RWPE2 (cell line): ENCODE data around the gene API5.

Experiments
- ATAC-seq: fragments of 200-7000 bp; cut with Tn5 transposase; 3 replicates; pipeline ENCODE4 v1.9.1; 2021; ENCODE audit warnings: low read depth
- DNase-seq: peaks from one replicate; pipeline ENCODE4 v3.0.0-alpha.2; 2020; ENCODE audit warnings: low spot score
- H3K27ac ChIP-seq: fragments of 450-650 bp; 2 replicates; pipeline ENCODE4 v1.5.1; 2017; ENCODE audit warnings: mild to moderate bottlenecking; ENCODE audit not compliant: poor library complexity, severe bottlenecking
- H3K27me3 ChIP-seq: fragments of 250-450 bp; sonication (Bioruptor Pico); 2 replicates; pipeline ENCODE4 v1.5.1; 2021; ENCODE audit warnings: mild to moderate bottlenecking, moderate library complexity; ENCODE audit not compliant: insufficient read depth, poor library complexity, severe bottlenecking
- H3K36me3 ChIP-seq: fragments of 250-450 bp; sonication (Bioruptor Pico); 2 replicates; pipeline ENCODE4 v1.5.1; 2020; ENCODE audit warnings: low read depth, mild to moderate bottlenecking, moderate library complexity
- H3K4me1 ChIP-seq: fragments of 250-450 bp; sonication (Bioruptor Pico); 2 replicates; pipeline ENCODE4 v1.5.1; 2021; ENCODE audit warnings: mild to moderate bottlenecking, moderate library complexity; ENCODE audit not compliant: insufficient read depth, poor library complexity, severe bottlenecking
- H3K4me3 ChIP-seq: fragments of 250-450 bp; sonication (Bioruptor Pico); 2 replicates; pipeline ENCODE4 v1.5.1; 2021; ENCODE audit warnings: mild to moderate bottlenecking, moderate library complexity; ENCODE audit not compliant: severe bottlenecking
- H3K9me3 ChIP-seq: fragments of 250-450 bp; sonication (Bioruptor Pico); 2 replicates; pipeline ENCODE4 v1.5.1; 2021; ENCODE audit warnings: mild to moderate bottlenecking, moderate library complexity; ENCODE audit not compliant: severe bottlenecking
- CTCF ChIP-seq: fragments of 450-650 bp; IDR thresholded peaks from one replicate; pipeline ENCODE4 v1.5.1; 2017; ENCODE audit warnings: mild to moderate bottlenecking, moderate library complexity; ENCODE audit not compliant: poor library complexity, severe bottlenecking

The API5 gene

GRCh38 chr11:43270468-43270867 lies 41.3 kb upstream of the API5 start:
- ATAC-seq (no peak), DNase-seq (no peak)
- no peak for TF ChIP-seq CTCF
- Histone ChIP-seq H3K27ac (no peak overlapping the region), H3K36me3 (no peaks in the 10 kb centered on the region), H3K27me3 (no peaks in the 10 kb centered on the region), H3K9me3 (no peaks in the 10 kb centered on the region), H3K4me1 (no peaks in the 10 kb centered on the region), H3K4me3 (no peak overlapping the region)

- DNase-seq (no peak), ATAC-seq (peak; percentile 75)
- Histone ChIP-seq H3K36me3 (no peaks in the 10 kb centered on the region), H3K4me1 (no peaks in the 10 kb centered on the region), H3K27me3 (no peaks in the 10 kb centered on the region), H3K9me3 (no peaks in the 10 kb centered on the region), H3K27ac (no peak overlapping the region), H3K4me3 (no peak overlapping the region)
- peak; percentile 54 for TF ChIP-seq CTCF
Observed at GRCh38 chr11:43278193-43278956, 33.4 kb upstream of the API5 start.

- DNase-seq (no peak), ATAC-seq (peak; percentile 48; the same call in 2 of the 3 replicates)
- Histone ChIP-seq H3K36me3 (no peaks in the 10 kb centered on the region), H3K27me3 (no peaks in the 10 kb centered on the region), H3K4me1 (no peaks in the 10 kb centered on the region), H3K9me3 (no peaks in the 10 kb centered on the region), H3K27ac (no peak overlapping the region), H3K4me3 (no peak overlapping the region)
- peak; percentile 91 for TF ChIP-seq CTCF
Observed at GRCh38 chr11:43282607-43283440, 29.0 kb upstream of the API5 start.

- Histone ChIP-seq H3K4me1 (no peaks in the 10 kb centered on the region), H3K27me3 (no peaks in the 10 kb centered on the region), H3K27ac (no peak overlapping the region), H3K36me3 (no peaks in the 10 kb centered on the region), H3K4me3 (no peak overlapping the region), H3K9me3 (no peaks in the 10 kb centered on the region)
- ATAC-seq (no peak), DNase-seq (no peak)
- TF ChIP-seq CTCF: no peak
Observed at GRCh38 chr11:43285826-43286225, 26.0 kb upstream of the API5 start.
